Measurements from ENCODE around the gene XYLT1. TPM values are rescaled to one million over a fixed set of nuclear protein-coding genes. Genes with fewer than 3 reads are reported as not detected.
"Not testable (repeated sequence)": the region's sequence is repeated elsewhere in the genome, so short reads cannot be mapped to it uniquely, and the experiment has no call there.

Gene XYLT1
- polyA plus RNA-seq, 1 donor: 5.5 TPM

- DNase-seq (ENCODE audit: low read depth): no peak
Observed at GRCh38 chr16:17338244-17338643, 132.5 kb downstream of the XYLT1 start.

GRCh38 chr16:17336530-17336900, 134.2 kb downstream of the XYLT1 start:
- DNase-seq (ENCODE audit: low read depth): no peak

GRCh38 chr16:17335826-17336529, 134.8 kb downstream of the XYLT1 start:
- DNase-seq (ENCODE audit: low read depth): no peak

- not testable (repeated sequence) for DNase-seq (ENCODE audit: low read depth)
Observed at GRCh38 chr16:17335406-17335805, 135.4 kb downstream of the XYLT1 start.

GRCh38 chr16:17334096-17334495, 136.7 kb downstream of the XYLT1 start:
- DNase-seq (ENCODE audit: low read depth): no peak

GRCh38 chr16:17333229-17333628, 137.5 kb downstream of the XYLT1 start:
- DNase-seq (ENCODE audit: low read depth): no peak

GRCh38 chr16:17331991-17332390, 138.8 kb downstream of the XYLT1 start:
- no peak for DNase-seq (ENCODE audit: low read depth)

- DNase-seq (ENCODE audit: low read depth): no peak
Observed at GRCh38 chr16:17331071-17331607, 139.6 kb downstream of the XYLT1 start.

GRCh38 chr16:17330044-17330443, 140.7 kb downstream of the XYLT1 start:
- DNase-seq (ENCODE audit: low read depth): no peak

GRCh38 chr16:17329391-17329790, 141.4 kb downstream of the XYLT1 start:
- no peak for DNase-seq (ENCODE audit: low read depth)

- peak; percentile 57 for DNase-seq (ENCODE audit: low read depth)
Observed at GRCh38 chr16:17328932-17329331, 141.8 kb downstream of the XYLT1 start.

GRCh38 chr16:17327664-17328335, 143.0 kb downstream of the XYLT1 start:
- DNase-seq (ENCODE audit: low read depth): no peak

- no peak for DNase-seq (ENCODE audit: low read depth)
Observed at GRCh38 chr16:17325476-17326143, 145.2 kb downstream of the XYLT1 start.

GRCh38 chr16:17324451-17324850, 146.3 kb downstream of the XYLT1 start:
- DNase-seq (ENCODE audit: low read depth): no peak

GRCh38 chr16:17323171-17323570, 147.6 kb downstream of the XYLT1 start:
- no peak for DNase-seq (ENCODE audit: low read depth)

GRCh38 chr16:17321824-17322223, 148.9 kb downstream of the XYLT1 start:
- no peak for DNase-seq (ENCODE audit: low read depth)

- DNase-seq (ENCODE audit: low read depth): no peak
Observed at GRCh38 chr16:17320009-17320408, 150.8 kb downstream of the XYLT1 start.

- DNase-seq (ENCODE audit: low read depth): no peak
Observed at GRCh38 chr16:17318238-17318637, 152.5 kb downstream of the XYLT1 start.

- DNase-seq (ENCODE audit: low read depth): no peak
Observed at GRCh38 chr16:17316005-17316404, 154.8 kb downstream of the XYLT1 start.

- DNase-seq (ENCODE audit: low read depth): no peak
Observed at GRCh38 chr16:17313793-17314547, 156.8 kb downstream of the XYLT1 start.

- no peak for DNase-seq (ENCODE audit: low read depth)
Observed at GRCh38 chr16:17313085-17313611, 157.6 kb downstream of the XYLT1 start.

All from forelimb muscle (tissue), 1 donor.